B cell (primary cell): ENCODE measurements around the gene HSPA1A. TPM values are rescaled to one million over a fixed set of nuclear protein-coding genes. Genes with fewer than 3 reads are reported as not detected.

Experiments used
- ATAC-seq: fragments of 200-7000 bp; cut with Tn5 transposase; one replicate; pipeline ENCODE4 v1.10.0; 2021; ENCODE audit warnings: low read depth, mild to moderate bottlenecking, moderate number of reproducible peaks, moderate library complexity
- CTCF ChIA-PET: fragments of 350-600 bp; sonication (Branson Sonifier 250); formaldehyde crosslinking; loops from one replicate; lab custom pipeline; 2021; ENCODE audit warnings: antibody characterized with exemption, inconsistent platforms; lab: Charles Lee
- POLR2A ChIA-PET: fragments of 350-600 bp; sonication (Branson Sonifier 250); formaldehyde crosslinking; loops from one replicate; lab custom pipeline; 2021; ENCODE audit warnings: antibody characterized with exemption; lab: Charles Lee
- DNase-seq: peaks from one replicate; pipeline ENCODE4 v3.0.0; 2013
- H2AFZ ChIP-seq: 2 replicates; pipeline ENCODE4 v1.6.1; 2012; ENCODE audit warnings: mild to moderate bottlenecking, low read depth, low read length; ENCODE audit not compliant: insufficient read depth, poor library complexity, severe bottlenecking
- H3K27ac ChIP-seq, 2 donors: 1 replicate in 1 of 2; 2 replicates in 1 of 2; pipeline ENCODE4 v1.5.1; 2012 to 2013; ENCODE audit warnings: low read length in 2 of 2, mild to moderate bottlenecking in 2 of 2, moderate library complexity in 1 of 2
- H3K27me3 ChIP-seq, 4 experiments: fragments of 200-600 bp in 1 of 4; sonication (generic) in 1 of 4; replicated peaks in 1 of 4; 1 replicate in 2 of 4; 2 replicates in 2 of 4; pipeline versions ENCODE4 v1.6.1 to v1.7.0; 2013 to 2016; ENCODE audit warnings: low read length in 3 of 4, mild to moderate bottlenecking in 2 of 4, mixed read lengths in 1 of 4, moderate library complexity in 1 of 4; ENCODE audit not compliant: insufficient read depth in 4 of 4, control insufficient read depth in 3 of 4; ENCODE audit errors: control extremely low read depth in 1 of 4
- H3K36me3 ChIP-seq, 2 experiments: replicated peaks in 1 of 2; 1 replicate in 1 of 2; 2 replicates in 1 of 2; pipeline versions ENCODE4 v1.6.1 to v1.7.1; 2013; ENCODE audit warnings: low read length in 1 of 2; ENCODE audit not compliant: insufficient read depth in 2 of 2, control insufficient read depth in 1 of 2; ENCODE audit errors: control extremely low read depth in 1 of 2, extremely low read depth in 1 of 2
- H3K4me1 ChIP-seq, 2 donors: fragments of 200-600 bp in 1 of 2; sonication (generic) in 1 of 2; 1 replicate in 1 of 2; 2 replicates in 1 of 2; pipeline versions ENCODE4 v1.5.1 to v1.6.1; 2013 to 2017; ENCODE audit warnings: low read length in 2 of 2; ENCODE audit not compliant: control insufficient read depth in 2 of 2, insufficient read depth in 2 of 2
- H3K4me2 ChIP-seq: replicated peaks from 2 replicates; pipeline ENCODE3; 2012; ENCODE audit warnings: mild to moderate bottlenecking, low read depth, low read length; ENCODE audit not compliant: poor library complexity, severe bottlenecking
- H3K4me3 ChIP-seq, 5 experiments: fragments of 200-600 bp in 1 of 5; sonication (generic) in 1 of 5; 1 replicate in 3 of 5; 2 replicates in 2 of 5; pipeline versions ENCODE4 v1.5.1 to v1.7.0; 2011 to 2016; ENCODE audit warnings: low read length in 4 of 5, mild to moderate bottlenecking in 4 of 5, low read depth in 2 of 5, control low read depth in 1 of 5, moderate library complexity in 1 of 5; ENCODE audit not compliant: insufficient read depth in 1 of 5; ENCODE audit errors: control extremely low read depth in 1 of 5, extremely low read depth in 1 of 5
- H3K79me2 ChIP-seq: fragments of 200-600 bp; sonication (generic); one replicate; pipeline ENCODE4 v1.6.0; 2016; ENCODE audit warnings: low read length; ENCODE audit not compliant: control insufficient read depth, insufficient read depth
- H3K9ac ChIP-seq: fragments of 200-600 bp; sonication (generic); 2 replicates; pipeline ENCODE4 v1.6.1; 2017; ENCODE audit warnings: mild to moderate bottlenecking, low read length, moderate library complexity
- H3K9me3 ChIP-seq, 3 donors: one replicate each; pipeline versions ENCODE4 v1.6.1 to v1.7.1; 2013; ENCODE audit warnings: low read length in 2 of 3; ENCODE audit not compliant: control insufficient read depth in 2 of 3, insufficient read depth in 1 of 3; ENCODE audit errors: control extremely low read depth in 1 of 3
- H4K20me1 ChIP-seq: 2 replicates; pipeline ENCODE4 v1.6.0; 2012; ENCODE audit warnings: mild to moderate bottlenecking, low read length; ENCODE audit not compliant: insufficient read depth, control insufficient read depth, poor library complexity, severe bottlenecking
- H3K27ac Mint-ChIP-seq: one replicate; pipeline ENCODE4 v1.8.0; 2021; ENCODE audit warnings: mixed read lengths
- H3K27me3 Mint-ChIP-seq: one replicate; pipeline ENCODE4 v1.8.0; 2021; ENCODE audit warnings: mixed read lengths
- H3K4me1 Mint-ChIP-seq: one replicate; pipeline ENCODE4 v1.8.0; 2021; ENCODE audit warnings: mixed read lengths
- H3K4me3 Mint-ChIP-seq: one replicate; pipeline ENCODE4 v1.8.0; 2021; ENCODE audit warnings: mixed read lengths
- H3K9me3 Mint-ChIP-seq: one replicate; pipeline ENCODE4 v1.8.0; 2022; ENCODE audit warnings: mixed read lengths; ENCODE audit not compliant: insufficient read depth
- CTCF ChIP-seq: fragments of 200-600 bp; IDR thresholded peaks from one replicate; pipeline ENCODE4 v1.8.0; 2022; ENCODE audit warnings: antibody characterized with exemption, mild to moderate bottlenecking
- EZH2 ChIP-seq: IDR thresholded peaks from 2 replicates; pipeline ENCODE4 v1.6.1; 2012; ENCODE audit warnings: borderline replicate concordance, low read depth, mild to moderate bottlenecking, moderate library complexity, low read length; ENCODE audit not compliant: insufficient read depth, poor library complexity, severe bottlenecking
- WGBS: methylation state at CpG from one replicate; pipeline ENCODE4 v1.1.5; 2013; ENCODE audit warnings: missing lambda C conversion rate; ENCODE audit not compliant: insufficient coverage; 5-methylcytosine and 5-hydroxymethylcytosine counted together
- intact Hi-C: fragments of 100-400 bp; cut with micrococcal nuclease; formaldehyde crosslinking; loops from one replicate; pipeline ENCODE4 v1.10.0; 2022
- polyA plus RNA-seq: library from polyadenylated mRNA; depleted of rRNA; stranded (reverse); fragments of >200 nt; gene quantifications from 2 replicates; pipeline ENCODE4 v1.2.3, GENCODE V29; 2012
- total RNA-seq, 2 donors: library from RNA; stranded (reverse); fragments of 120-200 nt in 1 of 2; gene quantifications; 1 replicate in 1 of 2; 2 replicates in 1 of 2; pipeline versions ENCODE4 v1.2.3 to v1.2.4, GENCODE V29; 2013 to 2022

HSPA1A gene
- total and polyA plus RNA-seq, 2 donors (not counting 1 experiment from before 2014, with no cell fraction given), result 61.2 to 129 TPM

GRCh38 chr6:31784098-31784925, 31.0 kb upstream of the HSPA1A start:
- no peak overlapping the region for H2AFZ ChIP-seq
- no peaks in the 10 kb centered on the region for H4K20me1 ChIP-seq
- no peak overlapping the region for H3K4me2 ChIP-seq
- H3K9me3 ChIP-seq, result no peaks in the 10 kb centered on the region
- H3K4me1 ChIP-seq, result peaks cover 9 to 18% of the 10 kb centered on the region in 2 donors
- H3K9me3 Mint-ChIP-seq, result no peaks in the 10 kb centered on the region
- no peak for DNase-seq
- 100% methylated on average over 15 of the region's 15 CpGs for whole genome bisulfite sequencing
- intact Hi-C loops, result no loop called here
- no peaks in the 10 kb centered on the region for H3K27me3 Mint-ChIP-seq
- no peaks in the 10 kb centered on the region for H3K27me3 ChIP-seq
- H3K27ac ChIP-seq, result no peak overlapping the region
- H3K4me1 Mint-ChIP-seq, result peaks cover 8% of the 10 kb centered on the region
- no peak overlapping the region for H3K9ac ChIP-seq
- peaks cover 0 to 62% of the 10 kb centered on the region in 2 experiments for H3K36me3 ChIP-seq
- H3K4me3 ChIP-seq, result no peak overlapping the region
- ChIA-PET POLR2A (no interaction called here), CTCF (interaction anchor here (0.5 kb wide), 1 partner anchor 231 kb away, joined by 3 read pairs; no protein-coding TSS in a partner anchor)
- peaks cover 35% of the 10 kb centered on the region for H3K79me2 ChIP-seq
- peak overlapping the region; percentile 37 for H3K27ac Mint-ChIP-seq
- TF ChIP-seq EZH2 (no peak), CTCF (no peak)
- ATAC-seq, result no peak
- H3K4me3 Mint-ChIP-seq, result no peak overlapping the region

GRCh38 chr6:31785475-31785874, 29.9 kb upstream of the HSPA1A start:
- no peaks in the 10 kb centered on the region for H3K9me3 ChIP-seq
- POLR2A ChIA-PET, result no interaction called here
- no peak for ATAC-seq

More at GRCh38 chr6:31785475-31785874, 29.9 kb upstream of the HSPA1A start:
- Histone ChIP-seq H3K36me3 (peaks cover 0 to 50% of the 10 kb centered on the region in 2 experiments), H3K9ac (no peak overlapping the region), H2AFZ (no peak overlapping the region), H3K4me3 (no peak overlapping the region), H4K20me1 (no peaks in the 10 kb centered on the region), H3K27ac (no peak overlapping the region), H3K79me2 (peaks cover 35% of the 10 kb centered on the region), H3K4me1 (peaks cover 15 to 30% of the 10 kb centered on the region in 2 donors), H3K4me2 (no peak overlapping the region), H3K27me3 (no peaks in the 10 kb centered on the region)
- no peaks in the 10 kb centered on the region for H3K27me3 Mint-ChIP-seq
- TF ChIP-seq CTCF (no peak), EZH2 (no peak)
- intact Hi-C loops, result no loop called here
- H3K27ac Mint-ChIP-seq, result no peak overlapping the region
- no peak overlapping the region for H3K4me3 Mint-ChIP-seq
- no peaks in the 10 kb centered on the region for H3K9me3 Mint-ChIP-seq
- CTCF ChIA-PET, result interaction anchor here (1.5 kb wide), 1 partner anchor 29 kb away, joined by 4 read pairs; the partner anchor contains the start of genes HSPA1A and HSPA1L
- DNase-seq, result no peak
- H3K4me1 Mint-ChIP-seq, result peaks cover 13% of the 10 kb centered on the region
- 98% methylated on average over 7 of the region's 11 CpGs for WGBS
